ENCODE results near the gene PISD.

PISD gene

GRCh38 chr22:31623592-31624304, 38.3 kb downstream of the PISD start:
- DNase-seq = no peak

- DNase-seq = no peak
Observed at GRCh38 chr22:31622980-31623379, 39.0 kb downstream of the PISD start.

GRCh38 chr22:31621507-31622124, 40.4 kb downstream of the PISD start:
- DNase-seq = no peak

GRCh38 chr22:31620756-31621480, 41.1 kb downstream of the PISD start:
- DNase-seq = no peak

GRCh38 chr22:31619611-31620300, 42.3 kb downstream of the PISD start:
- DNase-seq = no peak

- DNase-seq = no peak
Observed at GRCh38 chr22:31618471-31619176, 43.4 kb downstream of the PISD start.

GRCh38 chr22:31618057-31618456, 44.0 kb downstream of the PISD start:
- DNase-seq = no peak

- no peak for DNase-seq
Observed at GRCh38 chr22:31616315-31616980, 45.6 kb downstream of the PISD start.

GRCh38 chr22:31615940-31616314, 46.1 kb downstream of the PISD start:
- no peak for DNase-seq

- no peak for DNase-seq
Observed at GRCh38 chr22:31615491-31615860, 46.5 kb downstream of the PISD start.

GRCh38 chr22:31614781-31615490, 47.1 kb downstream of the PISD start:
- DNase-seq = no peak

- DNase-seq = no peak
Observed at GRCh38 chr22:31613904-31614296, 48.1 kb downstream of the PISD start.

GRCh38 chr22:31613286-31613903, 48.6 kb downstream of the PISD start:
- no peak for DNase-seq

GRCh38 chr22:31612891-31613285, 49.1 kb downstream of the PISD start:
- no peak for DNase-seq

GRCh38 chr22:31611061-31611760, 50.8 kb downstream of the PISD start:
- no peak for DNase-seq

- no peak for DNase-seq
Observed at GRCh38 chr22:31610611-31611010, 51.4 kb downstream of the PISD start.

GRCh38 chr22:31609716-31610115, 52.3 kb downstream of the PISD start:
- DNase-seq = no peak

- DNase-seq = no peak
Observed at GRCh38 chr22:31607696-31608095, 54.3 kb downstream of the PISD start.

- no peak for DNase-seq
Observed at GRCh38 chr22:31605851-31606585, 56.0 kb downstream of the PISD start.

Data from activated CD8-positive, alpha-beta memory T cell treated with anti-CD3 and anti-CD28 coated beads, Interleukin-2, amount 50 U/mL, for 48 hours (primary cell).